Peyer's patch (tissue), 4 donors: Measurements from ENCODE around the gene C20orf204. TPM values are rescaled to one million over a fixed set of nuclear protein-coding genes. Genes with fewer than 3 reads are reported as not detected.

Experiments
- DNase-seq, 3 donors: peaks; one replicate each; pipeline ENCODE4 v3.0.0-alpha.2; 2017 to 2019
- H3K27ac ChIP-seq, 4 donors: fragments of 200-600 bp; sonication (generic); one replicate each; pipeline ENCODE4 v1.5.1; 2016 to 2019
- H3K27me3 ChIP-seq, 2 donors: fragments of 200-600 bp; sonication (generic); one replicate each; pipeline ENCODE4 v1.5.1; 2019
- H3K36me3 ChIP-seq, 3 donors: fragments of 200-600 bp; sonication (generic); one replicate each; pipeline ENCODE4 v1.5.1; 2016 to 2019
- H3K4me1 ChIP-seq, 4 donors: fragments of 200-600 bp; sonication (generic); one replicate each; pipeline ENCODE4 v1.5.1; 2016 to 2019
- H3K4me3 ChIP-seq, 4 donors: fragments of 200-600 bp; sonication (generic); 1 replicate in 3 of 4; 2 replicates in 1 of 4; pipeline ENCODE4 v1.5.1; 2016 to 2019; ENCODE audit warnings: mild to moderate bottlenecking in 1 of 4
- H3K9me3 ChIP-seq, 4 donors: fragments of 200-600 bp; sonication (generic); one replicate each; pipeline ENCODE4 v1.5.1; 2016 to 2019; ENCODE audit warnings: mild to moderate bottlenecking in 1 of 4
- POLR2A ChIP-seq, 2 donors: fragments of 450-650 bp; IDR thresholded peaks; one replicate each; pipeline ENCODE4 v1.5.1; 2017; ENCODE audit warnings: antibody characterized with exemption in 2 of 2, mild to moderate bottlenecking in 2 of 2, moderate library complexity in 2 of 2
- total RNA-seq, 4 donors: library from RNA; depleted of rRNA; stranded (reverse); fragments of >200 nt; gene quantifications; one replicate each; pipeline ENCODE4 v1.1.0, GENCODE V29; 2016
- TF ChIP-seq, protein P1 (sequence below), 6 experiments: fragments of 450-650 bp in 4 of 6; fragments of 200-600 bp in 2 of 6; sonication (generic) in 1 of 6; IDR thresholded peaks; one replicate each; pipeline ENCODE4 v1.5.1; 2017 to 2019; ENCODE audit warnings: antibody characterized with exemption in 6 of 6, mild to moderate bottlenecking in 3 of 6, moderate library complexity in 1 of 6

Gene C20orf204
- total RNA-seq, 4 donors from 2014 or later = 0.18 to 2.1 (median 1.1) TPM

GRCh38 chr20:64015635-64016034, 20.3 kb upstream of the C20orf204 start:
- Histone ChIP-seq H3K4me1 (peaks cover 0 to 4% (median 0%) of the 10 kb centered on the region in 4 donors), H3K9me3 (no peaks in the 10 kb centered on the region), H3K36me3 (peaks cover 0 to 86% (median 0%) of the 10 kb centered on the region in 3 donors), H3K27me3 (no peaks in the 10 kb centered on the region), H3K27ac (no peak overlapping the region), H3K4me3 (no peak overlapping the region)
- no peak for DNase-seq
- TF ChIP-seq POLR2A (IDR thresholded peaks at IDR 0.05) = no peak
- TF ChIP-seq, protein P1, sequence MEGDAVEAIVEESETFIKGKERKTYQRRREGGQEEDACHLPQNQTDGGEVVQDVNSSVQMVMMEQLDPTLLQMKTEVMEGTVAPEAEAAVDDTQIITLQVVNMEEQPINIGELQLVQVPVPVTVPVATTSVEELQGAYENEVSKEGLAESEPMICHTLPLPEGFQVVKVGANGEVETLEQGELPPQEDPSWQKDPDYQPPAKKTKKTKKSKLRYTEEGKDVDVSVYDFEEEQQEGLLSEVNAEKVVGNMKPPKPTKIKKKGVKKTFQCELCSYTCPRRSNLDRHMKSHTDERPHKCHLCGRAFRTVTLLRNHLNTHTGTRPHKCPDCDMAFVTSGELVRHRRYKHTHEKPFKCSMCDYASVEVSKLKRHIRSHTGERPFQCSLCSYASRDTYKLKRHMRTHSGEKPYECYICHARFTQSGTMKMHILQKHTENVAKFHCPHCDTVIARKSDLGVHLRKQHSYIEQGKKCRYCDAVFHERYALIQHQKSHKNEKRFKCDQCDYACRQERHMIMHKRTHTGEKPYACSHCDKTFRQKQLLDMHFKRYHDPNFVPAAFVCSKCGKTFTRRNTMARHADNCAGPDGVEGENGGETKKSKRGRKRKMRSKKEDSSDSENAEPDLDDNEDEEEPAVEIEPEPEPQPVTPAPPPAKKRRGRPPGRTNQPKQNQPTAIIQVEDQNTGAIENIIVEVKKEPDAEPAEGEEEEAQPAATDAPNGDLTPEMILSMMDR (IDR thresholded peaks at IDR 0.05) = no peak

DNA sequence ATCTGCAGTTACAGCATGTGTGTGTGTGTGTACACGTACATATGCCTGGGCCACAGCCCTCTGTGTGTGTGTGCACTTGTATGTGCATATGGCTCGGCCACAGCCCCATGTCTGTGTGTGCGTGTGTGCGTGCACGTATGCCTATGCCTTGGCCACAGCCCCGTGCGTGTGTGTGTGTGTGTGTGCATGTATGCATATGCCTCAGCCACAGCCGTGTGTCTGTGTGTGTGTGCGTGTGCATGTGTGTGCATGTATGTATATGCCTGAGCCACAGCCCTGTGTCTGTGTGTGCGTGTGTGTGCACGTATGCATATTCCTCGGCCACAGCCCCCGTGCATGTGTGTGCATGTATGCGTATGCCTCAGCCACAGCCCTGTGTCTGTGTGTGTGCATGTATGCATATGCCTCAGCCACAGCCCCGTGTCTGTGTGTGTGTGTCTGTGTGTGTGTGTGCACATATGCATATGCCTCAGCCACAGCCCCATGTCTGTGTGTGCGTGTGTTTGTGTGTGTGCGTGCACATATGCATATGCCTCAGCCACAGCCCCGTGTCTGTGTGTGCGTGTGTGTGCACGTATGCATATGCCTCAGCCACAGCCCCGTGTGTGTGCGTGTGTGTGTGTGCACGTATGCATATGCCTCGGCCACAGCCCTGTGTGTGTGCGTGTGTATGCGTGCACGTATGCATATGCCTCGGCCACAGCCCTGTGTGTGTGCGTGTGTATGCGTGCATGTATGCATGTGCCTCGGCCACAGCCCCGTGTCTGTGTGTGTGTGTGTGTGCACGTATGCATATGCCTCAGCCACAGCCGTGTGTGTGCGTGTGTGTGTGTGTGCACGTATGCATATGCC, 14.6 kb upstream of the C20orf204 start:
- H3K4me1 ChIP-seq = peaks cover 0 to 18% (median 4%) of the 10 kb centered on the region in 4 donors
- no peaks in the 10 kb centered on the region for H3K9me3 ChIP-seq
- no peak overlapping the region for H3K27ac ChIP-seq
- H3K27me3 ChIP-seq = no peaks in the 10 kb centered on the region
- peaks cover 0 to 95% (median 0%) of the 10 kb centered on the region in 3 donors for H3K36me3 ChIP-seq
- no peak for DNase-seq
- H3K4me3 ChIP-seq = no peak overlapping the region
- no peak for TF ChIP-seq POLR2A (IDR thresholded peaks at IDR 0.05)
- TF ChIP-seq, protein P1 (IDR thresholded peaks at IDR 0.05) = no peak

DNA sequence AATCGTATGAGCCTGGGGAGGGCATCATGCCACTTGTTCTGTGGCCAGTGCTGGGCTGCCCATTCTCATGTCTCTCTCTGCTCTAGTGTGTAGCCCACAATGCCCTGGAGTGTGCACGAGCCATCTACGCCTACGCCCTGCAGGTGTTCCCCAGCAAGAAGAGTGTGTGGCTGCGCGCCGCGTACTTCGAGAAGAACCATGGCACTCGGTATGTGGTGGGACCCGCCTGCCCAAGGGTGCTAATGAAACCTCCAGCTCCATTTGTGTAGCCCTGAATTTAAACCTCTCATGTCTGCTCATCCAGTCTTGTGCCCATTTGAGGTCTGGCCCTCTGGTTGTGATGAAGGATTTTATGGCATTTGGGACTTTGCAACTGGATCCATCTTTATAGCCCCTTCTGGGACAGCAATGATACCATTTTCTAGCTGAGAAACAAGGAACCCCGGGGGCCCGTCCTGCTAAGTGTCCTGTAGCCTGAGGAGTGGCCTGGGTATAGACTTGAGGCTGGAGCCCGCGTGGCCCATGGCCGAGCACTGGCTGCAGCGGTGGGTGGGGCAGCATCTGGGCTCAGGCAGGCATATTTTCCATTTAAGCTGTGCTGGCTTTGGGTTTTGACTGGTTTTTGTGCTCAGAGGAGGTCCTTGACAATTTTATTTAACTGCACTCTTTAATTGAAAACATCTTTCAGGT, 13.2 kb upstream of the C20orf204 start:
- DNase-seq = no peak
- Histone ChIP-seq H3K27ac (no peak overlapping the region), H3K4me3 (no peak overlapping the region), H3K36me3 (peaks cover 0 to 95% (median 0%) of the 10 kb centered on the region in 3 donors), H3K9me3 (no peaks in the 10 kb centered on the region), H3K27me3 (no peaks in the 10 kb centered on the region), H3K4me1 (peaks cover 0 to 18% (median 4%) of the 10 kb centered on the region in 4 donors)
- TF ChIP-seq, protein P1 (IDR thresholded peaks at IDR 0.05) = no peak
- no peak for TF ChIP-seq POLR2A (IDR thresholded peaks at IDR 0.05)

- Histone ChIP-seq H3K4me3 (no peak overlapping the region), H3K27ac (no peak overlapping the region), H3K4me1 (peaks cover 0 to 18% (median 4%) of the 10 kb centered on the region in 4 donors), H3K27me3 (no peaks in the 10 kb centered on the region), H3K36me3 (peaks cover 0 to 95% (median 4%) of the 10 kb centered on the region in 3 donors), H3K9me3 (no peaks in the 10 kb centered on the region)
- TF ChIP-seq, protein P1 (IDR thresholded peaks at IDR 0.05) = no peak
- no peak for TF ChIP-seq POLR2A (IDR thresholded peaks at IDR 0.05)
- DNase-seq = no peak
Measured at GRCh38 chr20:64023361-64024140, 12.4 kb upstream of the C20orf204 start.
